Activated CD4-positive, alpha-beta T cell treated with anti-CD3 and anti-CD28 coated beads, Interleukin-2, amount 10 ng/mL, durations not matched to agents 7 days and 5 days (primary cell): Measurements from ENCODE around the gene HNF4A. TPM values are rescaled to one million over a fixed set of nuclear protein-coding genes. Genes with fewer than 3 reads are reported as not detected.
"Not testable (repeated sequence)": the region's sequence is repeated elsewhere in the genome, so short reads cannot be mapped to it uniquely, and the experiment has no call there.

ENCODE experiments used
- CTCF ChIA-PET: fragments of 350-600 bp; sonication (Branson Sonifier 250); formaldehyde crosslinking; loops from one replicate; lab custom pipeline; 2021; ENCODE audit warnings: antibody characterized with exemption; lab: Charles Lee
- POLR2A ChIA-PET: fragments of 350-600 bp; sonication (Branson Sonifier 250); formaldehyde crosslinking; loops from one replicate; lab custom pipeline; 2021; ENCODE audit warnings: antibody characterized with exemption; lab: Charles Lee
- DNase-seq: peaks from one replicate; pipeline ENCODE4 v3.0.0-alpha.2; 2020
- H3K27ac Mint-ChIP-seq: one replicate; pipeline ENCODE4 v1.8.0; 2021; ENCODE audit warnings: mild to moderate bottlenecking, moderate library complexity, mixed read lengths
- H3K27me3 Mint-ChIP-seq: one replicate; pipeline ENCODE4 v1.8.0; 2021; ENCODE audit warnings: mixed read lengths
- H3K36me3 Mint-ChIP-seq: one replicate; pipeline ENCODE4 v1.8.0; 2021; ENCODE audit warnings: low read depth, mixed read lengths
- H3K4me1 Mint-ChIP-seq: one replicate; pipeline ENCODE4 v1.8.0; 2021; ENCODE audit warnings: mixed read lengths
- H3K4me3 Mint-ChIP-seq: one replicate; pipeline ENCODE4 v1.8.0; 2021; ENCODE audit warnings: mild to moderate bottlenecking, moderate library complexity, mixed read lengths
- H3K9me3 Mint-ChIP-seq: one replicate; pipeline ENCODE4 v1.8.0; 2021; ENCODE audit warnings: mixed read lengths
- total RNA-seq, 2 experiments: library from RNA; stranded (reverse); gene quantifications; one replicate each; pipeline ENCODE4 v1.2.3, GENCODE V29; 2021

The HNF4A gene
- total RNA-seq, 2 experiments from 2014 or later: not detected

DNA sequence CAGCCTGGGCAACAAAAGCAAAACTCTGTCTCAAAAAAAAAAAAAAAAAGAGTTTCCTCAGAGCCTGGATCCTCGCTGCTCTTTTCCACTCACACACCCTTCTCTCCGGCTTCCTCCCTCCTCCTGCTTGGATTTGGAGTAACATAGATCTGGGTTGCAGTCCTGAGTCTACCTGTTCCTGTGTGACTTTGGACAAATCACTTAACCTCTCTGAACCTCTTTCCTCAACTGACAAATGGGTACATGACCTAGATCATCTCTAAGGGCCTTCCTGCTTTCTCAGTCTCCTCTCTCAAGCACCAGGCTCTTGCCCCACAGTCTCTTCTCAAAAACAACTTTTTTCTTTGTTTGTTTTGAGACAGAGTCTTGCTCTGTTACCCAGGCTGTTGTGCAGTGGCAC is 24.3 kb upstream of the HNF4A start:
- peaks cover 2% of the 10 kb centered on the region for H3K4me1 Mint-ChIP-seq
- DNase-seq: no peak
- no peak overlapping the region for H3K4me3 Mint-ChIP-seq
- CTCF ChIA-PET: interaction anchor here (1.6 to 1.8 kb wide), 3 partner anchors 13 to 114 kb away, joined by 3 to 10 read pairs (median 9); partner anchors contain the start of gene FITM2
- H3K9me3 Mint-ChIP-seq: no peaks in the 10 kb centered on the region
- POLR2A ChIA-PET: no interaction called here
- no peak overlapping the region for H3K27ac Mint-ChIP-seq
- no peaks in the 10 kb centered on the region for H3K36me3 Mint-ChIP-seq
- H3K27me3 Mint-ChIP-seq: peaks cover 7% of the 10 kb centered on the region

DNA sequence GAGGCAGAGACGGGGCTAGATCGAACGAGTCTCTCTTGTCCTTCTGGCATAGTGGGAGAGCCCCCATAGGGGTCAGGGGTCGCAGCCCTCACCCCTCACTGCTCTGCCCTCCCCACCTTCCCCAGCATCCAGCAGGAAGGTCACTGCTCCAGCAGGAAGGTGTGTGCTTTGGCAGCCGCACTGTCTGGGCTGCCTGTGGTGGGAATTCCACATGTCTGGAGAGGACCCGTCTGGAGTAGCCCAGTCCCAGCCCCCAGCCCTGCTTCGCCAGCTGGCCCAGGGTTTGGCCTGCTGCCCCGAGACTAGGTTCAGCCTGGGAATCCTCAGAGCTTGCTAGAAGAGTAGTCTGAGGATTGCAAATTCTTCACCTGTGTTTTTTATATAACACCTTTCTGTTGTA is 21.2 kb upstream of the HNF4A start:
- Mint-ChIP-seq H3K4me1 (no peaks in the 10 kb centered on the region), H3K27ac (no peak overlapping the region), H3K4me3 (no peak overlapping the region), H3K36me3 (no peaks in the 10 kb centered on the region), H3K27me3 (peaks cover 3% of the 10 kb centered on the region), H3K9me3 (no peaks in the 10 kb centered on the region)
- ChIA-PET CTCF (no interaction called here), POLR2A (no interaction called here)
- DNase-seq: no peak

DNA sequence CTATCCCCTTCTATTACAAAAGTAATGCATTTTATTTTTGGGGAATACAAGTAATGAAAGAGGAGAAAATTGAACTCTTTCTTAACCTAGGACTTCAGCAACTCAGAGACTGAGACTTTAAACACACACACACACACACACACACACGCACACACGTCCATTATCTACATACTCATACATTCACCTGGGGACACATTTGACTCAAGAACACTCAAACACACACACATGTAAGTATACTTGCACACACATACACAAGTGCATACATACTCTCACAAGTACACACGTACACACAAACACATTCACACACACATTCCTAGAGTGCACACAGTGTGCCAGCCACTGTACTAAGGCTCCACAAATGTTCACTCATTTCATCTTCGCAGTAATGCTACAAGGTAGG is 20.8 kb upstream of the HNF4A start:
- DNase-seq: no peak
- H3K4me3 Mint-ChIP-seq: no peak overlapping the region
- CTCF ChIA-PET: no interaction called here
- peaks cover 3% of the 10 kb centered on the region for H3K27me3 Mint-ChIP-seq
- no peaks in the 10 kb centered on the region for H3K36me3 Mint-ChIP-seq
- H3K27ac Mint-ChIP-seq: no peak overlapping the region
- POLR2A ChIA-PET: no interaction called here
- H3K9me3 Mint-ChIP-seq: no peaks in the 10 kb centered on the region
- no peaks in the 10 kb centered on the region for H3K4me1 Mint-ChIP-seq

DNA sequence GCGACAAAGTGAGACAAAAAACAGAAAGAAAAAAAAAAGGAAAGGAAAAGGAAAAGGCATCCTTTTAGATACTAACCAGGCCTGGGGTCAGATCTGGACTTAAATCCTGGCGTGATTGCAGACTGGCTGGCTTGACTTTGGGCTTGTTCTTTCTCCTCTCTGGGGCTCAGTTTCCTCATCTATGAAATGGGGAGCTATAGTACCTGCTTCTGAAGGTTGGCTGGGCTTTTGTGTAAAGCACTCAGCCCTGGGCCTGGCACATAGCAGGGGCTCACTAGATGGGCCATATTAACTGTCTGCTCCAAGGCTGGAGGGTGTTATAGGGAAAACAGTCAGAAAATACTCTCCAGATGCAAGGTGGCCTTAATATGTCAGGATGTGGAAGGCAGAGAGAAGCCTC is 19.8 kb upstream of the HNF4A start:
- DNase-seq: no peak
- no peak overlapping the region for H3K27ac Mint-ChIP-seq
- POLR2A ChIA-PET: no interaction called here
- H3K4me3 Mint-ChIP-seq: no peak overlapping the region
- no peaks in the 10 kb centered on the region for H3K36me3 Mint-ChIP-seq
- H3K27me3 Mint-ChIP-seq: peaks cover 3% of the 10 kb centered on the region
- no peaks in the 10 kb centered on the region for H3K4me1 Mint-ChIP-seq
- no peaks in the 10 kb centered on the region for H3K9me3 Mint-ChIP-seq
- CTCF ChIA-PET: no interaction called here

DNA sequence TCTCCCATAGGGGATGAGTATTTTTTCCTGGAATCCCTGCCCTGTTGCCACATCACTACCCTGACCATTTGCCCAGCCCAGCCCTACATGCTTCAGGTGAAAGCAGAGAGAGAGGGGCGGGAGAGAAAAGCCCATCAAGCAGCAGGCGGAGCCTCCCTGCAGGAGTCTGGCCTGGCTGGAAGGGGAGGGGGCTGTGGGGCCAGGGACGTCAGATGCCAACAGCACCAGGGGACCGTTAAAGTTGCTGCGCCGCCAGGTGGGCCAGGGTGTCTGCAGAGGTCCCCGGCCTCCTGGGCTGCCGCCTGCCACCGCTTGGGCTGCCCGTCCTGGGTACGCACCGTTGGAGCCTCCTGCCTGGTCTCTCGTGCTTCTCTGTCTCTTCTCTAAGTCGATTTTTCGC is 19.4 kb upstream of the HNF4A start:
- no peaks in the 10 kb centered on the region for H3K4me1 Mint-ChIP-seq
- POLR2A ChIA-PET: no interaction called here
- no peak for DNase-seq
- no peak overlapping the region for H3K27ac Mint-ChIP-seq
- no peaks in the 10 kb centered on the region for H3K9me3 Mint-ChIP-seq
- CTCF ChIA-PET: no interaction called here
- H3K36me3 Mint-ChIP-seq: no peaks in the 10 kb centered on the region
- peaks cover 3% of the 10 kb centered on the region for H3K27me3 Mint-ChIP-seq
- no peak overlapping the region for H3K4me3 Mint-ChIP-seq

DNA sequence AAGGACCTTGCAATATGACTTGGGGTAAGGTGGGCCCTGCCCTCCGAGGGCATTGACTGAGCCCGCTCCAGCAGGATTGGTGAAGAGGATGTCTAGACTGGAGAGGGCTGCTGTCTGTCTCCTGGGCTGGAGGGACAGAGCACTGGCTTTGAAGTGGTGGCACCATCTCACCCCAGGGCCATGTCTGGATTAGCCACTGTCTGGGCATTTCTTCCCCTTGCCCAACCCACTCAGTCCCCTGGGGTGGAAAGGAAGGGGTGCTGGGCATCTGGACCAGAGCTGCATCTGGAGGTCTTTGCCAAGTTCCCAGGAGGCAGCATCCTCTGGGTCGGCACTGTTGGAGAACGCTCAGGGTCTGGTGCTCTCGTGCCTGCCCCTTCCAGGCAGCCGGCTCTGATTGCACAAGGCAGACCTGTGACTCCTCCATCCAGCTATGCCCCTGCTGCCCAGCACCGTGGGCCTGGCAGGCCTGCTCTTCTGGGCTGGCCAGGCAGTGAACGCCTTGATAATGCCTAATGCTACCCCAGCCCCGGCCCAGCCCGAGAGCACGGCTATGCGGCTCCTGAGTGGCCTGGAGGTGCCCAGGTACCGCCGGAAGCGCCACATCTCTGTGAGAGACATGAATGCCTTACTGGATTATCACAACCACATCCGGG is 18.6 kb upstream of the HNF4A start, which contains the start of gene R3HDML:
Gene R3HDML (plus strand): TSS at position 319 of the 656 bp plus-strand sequence. CDS start 115 bp downstream, at position 434.
- POLR2A ChIA-PET: no interaction called here
- no peaks in the 10 kb centered on the region for H3K9me3 Mint-ChIP-seq
- H3K4me1 Mint-ChIP-seq: no peaks in the 10 kb centered on the region
- DNase-seq: no peak
- CTCF ChIA-PET: no interaction called here
- H3K27ac Mint-ChIP-seq: no peak within 1 kb of the TSS
- H3K4me3 Mint-ChIP-seq: no peak within 1 kb of the TSS
- peaks cover 3% of the 10 kb centered on the region for H3K27me3 Mint-ChIP-seq
- no peaks in the 10 kb centered on the region for H3K36me3 Mint-ChIP-seq

DNA sequence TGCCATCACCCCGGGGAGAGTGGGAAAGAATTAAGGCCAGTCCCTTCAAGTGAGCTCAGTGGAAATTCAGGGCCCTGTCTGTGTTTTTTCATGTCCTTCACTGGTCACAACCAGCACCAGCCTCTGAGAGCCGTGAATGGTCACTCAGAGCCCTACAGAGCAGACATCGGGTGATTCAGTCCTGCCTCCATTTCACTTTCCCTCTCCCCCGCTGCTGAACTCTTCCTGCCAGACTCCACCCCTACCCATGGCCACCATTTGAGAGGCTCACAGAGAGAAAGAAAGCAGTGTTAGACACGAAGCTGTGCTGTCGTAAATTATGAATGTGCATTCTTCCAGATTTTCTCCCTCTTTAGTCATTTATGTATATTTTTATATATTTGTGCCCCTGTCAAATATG is 13.3 kb upstream of the HNF4A start:
- CTCF ChIA-PET: no interaction called here
- H3K27ac Mint-ChIP-seq: no peak overlapping the region

DNA sequence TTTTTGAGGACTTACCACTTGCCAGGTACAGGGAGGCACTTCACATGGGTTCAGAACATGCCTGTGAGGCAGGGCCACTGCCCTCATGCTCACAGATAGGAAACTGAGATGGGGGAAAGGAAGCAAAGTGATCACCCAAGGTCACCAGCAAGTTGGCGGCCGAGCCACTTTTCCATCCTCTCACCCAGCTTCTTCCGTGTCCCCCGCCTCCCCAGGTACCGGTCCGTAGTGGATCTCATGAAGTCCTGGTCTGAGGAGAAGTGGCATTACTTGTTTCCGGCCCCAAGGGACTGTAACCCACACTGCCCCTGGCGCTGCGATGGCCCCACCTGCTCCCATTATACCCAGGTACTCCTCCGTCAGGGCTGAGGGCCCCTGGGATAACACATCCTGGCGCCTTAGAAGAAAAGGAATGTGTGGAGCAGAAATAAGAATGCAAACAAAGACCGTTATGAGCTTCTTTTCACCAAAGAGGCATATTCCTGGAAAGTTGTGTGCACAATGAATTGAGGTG is 12.3 kb upstream of the HNF4A start:
- H3K4me3 Mint-ChIP-seq: no peak overlapping the region
- H3K36me3 Mint-ChIP-seq: no peaks in the 10 kb centered on the region
- H3K27ac Mint-ChIP-seq: no peak overlapping the region
- no peaks in the 10 kb centered on the region for H3K27me3 Mint-ChIP-seq
- H3K9me3 Mint-ChIP-seq: no peaks in the 10 kb centered on the region
- no peaks in the 10 kb centered on the region for H3K4me1 Mint-ChIP-seq
- ChIA-PET CTCF (interaction anchor here (1.2 kb wide), 1 partner anchor 11 kb away, joined by 3 read pairs; no protein-coding TSS in a partner anchor), POLR2A (no interaction called here)
- DNase-seq: no peak

More for the DNA sequence above, 13.3 kb upstream of the HNF4A start:
- no peaks in the 10 kb centered on the region for H3K9me3 Mint-ChIP-seq
- no peaks in the 10 kb centered on the region for H3K36me3 Mint-ChIP-seq
- H3K4me1 Mint-ChIP-seq: no peaks in the 10 kb centered on the region
- H3K27me3 Mint-ChIP-seq: no peaks in the 10 kb centered on the region
- DNase-seq: no peak
- POLR2A ChIA-PET: no interaction called here
- no peak overlapping the region for H3K4me3 Mint-ChIP-seq

DNA sequence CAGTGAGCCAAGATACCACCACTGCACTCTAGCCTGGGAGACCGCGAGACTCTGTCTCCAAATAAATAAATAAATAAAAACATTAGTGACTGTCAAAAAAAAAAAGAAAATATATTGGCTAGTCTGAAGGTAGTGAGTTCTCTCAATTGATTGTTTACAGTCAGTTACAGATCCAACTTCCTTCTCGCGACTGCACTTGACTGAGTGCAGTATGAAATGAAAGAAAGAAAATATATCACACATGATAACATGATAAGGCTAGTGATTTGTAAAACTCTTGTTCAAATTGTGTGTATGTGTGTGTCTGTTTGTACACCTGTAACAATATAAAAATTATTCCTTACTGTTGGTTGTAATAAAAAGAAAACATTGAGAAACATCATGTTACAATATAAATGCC is 10.8 kb upstream of the HNF4A start:
- H3K9me3 Mint-ChIP-seq: no peaks in the 10 kb centered on the region
- no peak overlapping the region for H3K4me3 Mint-ChIP-seq
- H3K4me1 Mint-ChIP-seq: no peaks in the 10 kb centered on the region
- no peaks in the 10 kb centered on the region for H3K27me3 Mint-ChIP-seq
- no peak overlapping the region for H3K27ac Mint-ChIP-seq
- POLR2A ChIA-PET: no interaction called here
- no peaks in the 10 kb centered on the region for H3K36me3 Mint-ChIP-seq
- CTCF ChIA-PET: no interaction called here
- no peak for DNase-seq

DNA sequence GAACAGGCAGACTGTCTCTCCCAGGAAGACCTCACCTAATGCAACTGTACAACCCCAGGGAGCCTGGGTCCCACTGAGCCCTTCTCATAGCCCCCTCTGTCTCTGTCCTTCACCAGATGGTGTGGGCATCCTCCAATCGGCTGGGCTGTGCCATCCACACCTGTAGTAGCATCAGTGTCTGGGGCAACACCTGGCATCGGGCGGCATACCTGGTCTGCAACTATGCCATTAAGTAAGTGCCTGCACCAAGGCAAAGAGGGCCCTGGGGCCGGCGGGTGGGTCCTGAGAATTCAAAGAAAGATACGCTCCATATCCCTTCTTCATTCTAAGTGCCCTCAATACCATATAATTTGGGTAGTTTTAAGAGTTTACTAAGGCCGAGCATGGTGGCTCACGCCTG is 10.4 kb upstream of the HNF4A start:
- CTCF ChIA-PET: no interaction called here
- Mint-ChIP-seq H3K4me1 (no peaks in the 10 kb centered on the region), H3K4me3 (no peak overlapping the region)

DNA sequence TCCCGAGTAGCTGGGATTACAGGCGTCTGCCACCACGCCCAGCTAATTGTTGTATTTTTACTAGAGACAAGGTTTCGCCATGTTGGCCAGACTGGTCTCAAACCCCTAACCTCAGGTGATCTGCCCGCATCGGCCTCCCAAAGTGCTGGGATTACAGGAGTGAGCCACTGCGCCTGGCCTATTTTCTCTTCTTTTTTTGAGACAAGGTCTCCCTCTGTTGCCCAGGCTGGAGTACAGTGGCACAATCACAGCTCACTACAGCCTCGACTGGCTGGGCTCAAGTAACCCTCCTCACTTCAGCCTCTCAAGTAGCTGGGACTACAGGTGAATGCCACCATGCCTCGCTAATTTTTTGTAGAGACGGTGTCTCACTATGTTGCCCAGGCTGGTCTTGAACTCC is 9.6 kb upstream of the HNF4A start:
- POLR2A ChIA-PET, H3K27ac Mint-ChIP-seq, H3K27me3 Mint-ChIP-seq: not testable (repeated sequence)

More for the DNA sequence above, 10.4 kb upstream of the HNF4A start:
- POLR2A ChIA-PET: no interaction called here
- H3K9me3 Mint-ChIP-seq: no peaks in the 10 kb centered on the region
- no peak for DNase-seq
- no peak overlapping the region for H3K27ac Mint-ChIP-seq
- H3K27me3 Mint-ChIP-seq: no peaks in the 10 kb centered on the region
- no peaks in the 10 kb centered on the region for H3K36me3 Mint-ChIP-seq

DNA sequence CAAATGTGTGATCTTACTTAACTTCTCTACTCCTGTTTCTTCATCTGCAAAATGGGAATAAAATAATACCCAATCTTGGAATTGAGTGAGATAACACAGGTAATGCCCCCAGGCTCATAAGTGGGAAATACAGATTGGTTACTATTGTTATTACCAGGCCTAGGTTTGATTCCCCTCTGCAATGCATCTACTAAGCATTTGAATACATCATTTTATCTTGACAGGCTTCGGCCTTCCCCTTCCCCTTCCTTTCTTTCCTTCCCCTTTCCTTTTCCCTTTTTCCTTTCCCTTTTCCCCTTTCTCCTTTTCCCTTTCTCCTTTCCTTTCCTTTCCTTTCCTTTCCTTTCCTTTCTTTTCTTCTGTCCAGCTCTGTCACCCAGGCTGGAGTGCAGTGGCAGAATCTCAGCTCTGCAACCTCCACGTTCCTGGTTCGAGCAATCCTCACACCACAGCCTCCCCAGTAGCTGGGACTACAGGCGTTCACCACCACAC is 7.3 kb upstream of the HNF4A start:
- H3K27me3 Mint-ChIP-seq: no peaks in the 10 kb centered on the region
- ChIA-PET POLR2A (no interaction called here), CTCF (no interaction called here)
- H3K27ac Mint-ChIP-seq: no peak overlapping the region
- DNase-seq: no peak
- no peaks in the 10 kb centered on the region for H3K4me1 Mint-ChIP-seq
- no peaks in the 10 kb centered on the region for H3K36me3 Mint-ChIP-seq
- H3K9me3 Mint-ChIP-seq: no peaks in the 10 kb centered on the region
- no peak overlapping the region for H3K4me3 Mint-ChIP-seq

More for the DNA sequence above, 9.6 kb upstream of the HNF4A start:
- DNase-seq, H3K4me3 Mint-ChIP-seq, H3K9me3 Mint-ChIP-seq, CTCF ChIA-PET, H3K4me1 Mint-ChIP-seq, H3K36me3 Mint-ChIP-seq: not testable (repeated sequence)

DNA sequence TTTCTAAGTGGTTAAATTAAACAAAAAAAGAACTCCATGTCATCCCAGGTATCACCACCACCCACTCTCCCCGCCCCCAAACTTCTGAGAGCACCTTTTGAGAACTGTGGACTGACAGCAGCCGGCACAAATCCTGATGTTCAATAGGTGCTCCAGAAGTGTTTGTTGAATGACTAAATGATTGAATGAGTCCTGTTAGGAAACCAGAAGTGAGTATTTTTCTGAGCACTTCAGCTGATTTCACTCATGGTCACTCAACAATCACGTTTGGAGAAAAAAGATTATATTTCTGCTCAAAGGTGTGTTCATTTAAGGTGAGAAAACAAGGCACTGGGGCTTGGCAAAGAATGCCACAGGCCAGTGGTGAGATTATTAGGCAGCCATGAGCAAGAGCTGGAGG is 6.2 kb upstream of the HNF4A start:
- POLR2A ChIA-PET: no interaction called here
- no peak for DNase-seq
- H3K9me3 Mint-ChIP-seq: no peaks in the 10 kb centered on the region

DNA sequence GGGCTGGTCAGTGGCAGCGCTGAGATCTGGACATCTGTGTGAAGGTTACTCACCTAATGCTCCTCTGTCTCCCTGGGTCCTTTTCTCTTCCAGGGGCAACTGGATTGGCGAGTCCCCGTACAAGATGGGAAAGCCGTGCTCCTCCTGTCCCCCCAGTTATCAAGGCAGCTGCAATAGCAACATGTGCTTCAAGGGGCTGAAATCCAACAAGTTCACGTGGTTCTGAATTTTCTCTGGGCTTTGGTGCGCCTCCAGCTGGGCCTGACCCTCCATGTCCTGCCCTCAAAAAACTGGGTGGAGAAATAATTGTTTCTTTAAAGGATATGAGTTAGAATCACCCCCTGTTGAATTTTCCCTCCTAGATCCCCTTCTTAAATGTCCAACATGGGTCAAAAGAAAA is 4.9 kb upstream of the HNF4A start:
- ChIA-PET CTCF (no interaction called here), POLR2A (no interaction called here)
- Mint-ChIP-seq H3K4me1 (no peaks in the 10 kb centered on the region), H3K27me3 (no peaks in the 10 kb centered on the region), H3K4me3 (no peak overlapping the region), H3K9me3 (no peaks in the 10 kb centered on the region), H3K36me3 (no peaks in the 10 kb centered on the region), H3K27ac (no peak overlapping the region)
- DNase-seq: no peak

More for the DNA sequence above, 6.2 kb upstream of the HNF4A start:
- Mint-ChIP-seq H3K27me3 (no peaks in the 10 kb centered on the region), H3K4me1 (no peaks in the 10 kb centered on the region), H3K36me3 (no peaks in the 10 kb centered on the region), H3K4me3 (no peak overlapping the region), H3K27ac (no peak overlapping the region)
- CTCF ChIA-PET: no interaction called here
